ENCODE measurements around the gene ANXA9.

GRCh38 chr1:150997949-150998348, 15.9 kb downstream of the ANXA9 start:
- TF ChIP-seq RAD21 (IDR thresholded peaks at IDR 0.05; ENCODE audit: low read length): no peak
- TF ChIP-seq CTCF (conservative IDR thresholded peaks at IDR 0.05; ENCODE audit: low read depth, low read length): no peak
- no peak for TF ChIP-seq MAFK (IDR thresholded peaks at IDR 0.05; ENCODE audit: low read depth, low read length)
- TF ChIP-seq NFE2L2 (IDR thresholded peaks at IDR 0.05; ENCODE audit: low read depth, low read length): no peak

Data from IMR-90 (cell line).